ENCODE measurements around the gene METAP2. TPM values are rescaled to one million over a fixed set of nuclear protein-coding genes. Genes with fewer than 3 reads are reported as not detected.

METAP2 gene
- 89.2 TPM for polyA plus RNA-seq (2012; ENCODE audit: insufficient read length, low read depth)

GRCh38 chr12:95473884-95474659 is at the start of gene METAP2:
METAP2 (plus strand) TSS chr12:95474152; CDS start chr12:95474180, 28 bp downstream.
- TF ChIP-seq SIN3A (IDR thresholded peaks at IDR 0.05; ENCODE audit: borderline replicate concordance, insufficient read depth, low read length) (peak; percentile 77; the same call in 1 of the 2 replicates), REST (IDR thresholded peaks at IDR 0.05; ENCODE audit: insufficient read depth in 1 of 2, low read depth in 2 of 2, low read length in 2 of 2) (peak; percentile 56 to 63), FOXP2 (optimal IDR thresholded peaks at IDR 0.05; ENCODE audit: borderline replicate concordance, extremely low read depth, extremely low read length, insufficient read depth) (peak; percentile 44), TAF1 (IDR thresholded peaks at IDR 0.05; ENCODE audit: borderline replicate concordance, insufficient read depth, low read length) (peak; percentile 98), POLR2AphosphoS5 (IDR thresholded peaks at IDR 0.05; ENCODE audit: low read depth, low read length) (peak; percentile 98)

GRCh38 chr12:95424271-95424994 is 49.5 kb upstream of the METAP2 start:
- TF ChIP-seq TAF1 (IDR thresholded peaks at IDR 0.05; ENCODE audit: borderline replicate concordance, insufficient read depth, low read length) = no peak
- no peak for TF ChIP-seq POLR2AphosphoS5 (IDR thresholded peaks at IDR 0.05; ENCODE audit: low read depth, low read length)
- TF ChIP-seq REST (IDR thresholded peaks at IDR 0.05; ENCODE audit: insufficient read depth in 1 of 2, low read depth in 2 of 2, low read length in 2 of 2) = no peak
- TF ChIP-seq SIN3A (IDR thresholded peaks at IDR 0.05; ENCODE audit: borderline replicate concordance, insufficient read depth, low read length) = no peak
- TF ChIP-seq FOXP2 (optimal IDR thresholded peaks at IDR 0.05; ENCODE audit: borderline replicate concordance, extremely low read depth, extremely low read length, insufficient read depth) = no peak

- no peak for TF ChIP-seq TAF1 (IDR thresholded peaks at IDR 0.05; ENCODE audit: borderline replicate concordance, insufficient read depth, low read length)
- no peak for TF ChIP-seq SIN3A (IDR thresholded peaks at IDR 0.05; ENCODE audit: borderline replicate concordance, insufficient read depth, low read length)
- TF ChIP-seq FOXP2 (optimal IDR thresholded peaks at IDR 0.05; ENCODE audit: borderline replicate concordance, extremely low read depth, extremely low read length, insufficient read depth) = no peak
- TF ChIP-seq REST (IDR thresholded peaks at IDR 0.05; ENCODE audit: insufficient read depth in 1 of 2, low read depth in 2 of 2, low read length in 2 of 2) = no peak
- no peak for TF ChIP-seq POLR2AphosphoS5 (IDR thresholded peaks at IDR 0.05; ENCODE audit: low read depth, low read length)
Observed at GRCh38 chr12:95429172-95429510, 44.8 kb upstream of the METAP2 start.

GRCh38 chr12:95431120-95431519 is 42.8 kb upstream of the METAP2 start:
- no peak for TF ChIP-seq SIN3A (IDR thresholded peaks at IDR 0.05; ENCODE audit: borderline replicate concordance, insufficient read depth, low read length)
- no peak for TF ChIP-seq REST (IDR thresholded peaks at IDR 0.05; ENCODE audit: insufficient read depth in 1 of 2, low read depth in 2 of 2, low read length in 2 of 2)
- no peak for TF ChIP-seq POLR2AphosphoS5 (IDR thresholded peaks at IDR 0.05; ENCODE audit: low read depth, low read length)
- TF ChIP-seq TAF1 (IDR thresholded peaks at IDR 0.05; ENCODE audit: borderline replicate concordance, insufficient read depth, low read length) = no peak
- no peak for TF ChIP-seq FOXP2 (optimal IDR thresholded peaks at IDR 0.05; ENCODE audit: borderline replicate concordance, extremely low read depth, extremely low read length, insufficient read depth)
